ENCODE results near the gene ISCA2.
"Not testable (repeated sequence)": the region's sequence is repeated elsewhere in the genome, so short reads cannot be mapped to it uniquely, and the experiment has no call there.

- not testable (repeated sequence) for TF ChIP-seq CTCF (IDR thresholded peaks at IDR 0.05; ENCODE audit: borderline replicate concordance, extremely low read depth, low read length, poor library complexity, severe bottlenecking); EZH2 (IDR thresholded peaks at IDR 0.05; ENCODE audit: borderline replicate concordance, low read depth, low read length, severe bottlenecking)
These were observed 39.2 kb upstream of the ISCA2 start for GRCh38 chr14:74454397-74454796.
